HG03108 (cell line): ENCODE data around the gene CACNB3.

Experiments used
- ATAC-seq: cut with Tn5 transposase; IDR thresholded peaks from one replicate; pipeline ENCODE4 v1.9.1; 2021; ENCODE audit warnings: moderate library complexity; ENCODE audit not compliant: unreplicated experiment

Gene CACNB3

GRCh38 chr12:48788524-48788853, 29.8 kb upstream of the CACNB3 start:
- ATAC-seq: no peak

GRCh38 chr12:48788854-48789775, 29.2 kb upstream of the CACNB3 start, which contains the start of gene ADCY6:
TSS of gene ADCY6 (minus strand) at chr12:48789089. CDS start at chr12:48783434, 5,655 bp downstream.
- peak; percentile 60 for ATAC-seq

DNA sequence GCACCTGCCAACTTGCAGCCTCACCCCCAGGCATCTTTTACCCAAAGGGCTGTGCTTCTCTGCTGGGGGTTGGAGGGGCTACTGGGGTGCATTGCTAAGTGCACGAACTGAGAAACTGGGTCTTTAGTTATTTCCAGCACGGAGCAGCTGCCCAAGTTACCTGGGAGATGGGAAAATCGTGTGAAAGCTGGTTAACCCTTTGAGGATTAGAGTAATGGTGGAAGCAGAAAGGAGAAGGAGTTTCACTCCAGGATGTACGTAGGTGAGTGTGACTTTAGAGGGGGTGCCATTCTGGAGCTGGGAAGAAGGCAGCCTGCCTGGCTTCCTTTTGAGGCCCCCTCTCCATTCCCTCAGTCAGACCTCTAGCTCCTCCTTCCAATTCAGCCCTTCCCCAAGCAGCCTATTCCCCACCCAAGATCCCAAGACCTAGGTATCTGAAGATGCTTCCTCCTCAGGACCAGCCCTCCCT, 28.4 kb upstream of the CACNB3 start:
- no peak for ATAC-seq

DNA sequence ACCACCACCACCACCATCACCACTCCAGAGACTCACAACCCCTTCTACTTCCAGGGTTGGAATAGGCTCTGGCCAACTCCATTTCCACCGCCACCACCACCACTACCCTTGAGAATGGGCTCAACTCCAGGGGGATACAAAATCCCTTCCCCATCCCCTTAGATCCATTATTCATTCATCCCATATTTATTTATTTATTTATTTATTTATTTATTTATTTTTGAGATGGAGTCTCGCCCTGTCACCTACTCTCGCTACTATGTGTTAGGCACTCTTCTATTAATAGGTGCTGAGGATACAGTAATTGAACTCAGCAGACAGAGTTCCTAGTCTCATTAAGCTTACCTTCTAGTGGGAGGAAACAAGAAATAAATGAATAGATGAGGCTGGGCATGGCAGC, 24.6 kb upstream of the CACNB3 start:
- no peak for ATAC-seq

GRCh38 chr12:48794870-48795269, 23.4 kb upstream of the CACNB3 start:
- no peak for ATAC-seq

DNA sequence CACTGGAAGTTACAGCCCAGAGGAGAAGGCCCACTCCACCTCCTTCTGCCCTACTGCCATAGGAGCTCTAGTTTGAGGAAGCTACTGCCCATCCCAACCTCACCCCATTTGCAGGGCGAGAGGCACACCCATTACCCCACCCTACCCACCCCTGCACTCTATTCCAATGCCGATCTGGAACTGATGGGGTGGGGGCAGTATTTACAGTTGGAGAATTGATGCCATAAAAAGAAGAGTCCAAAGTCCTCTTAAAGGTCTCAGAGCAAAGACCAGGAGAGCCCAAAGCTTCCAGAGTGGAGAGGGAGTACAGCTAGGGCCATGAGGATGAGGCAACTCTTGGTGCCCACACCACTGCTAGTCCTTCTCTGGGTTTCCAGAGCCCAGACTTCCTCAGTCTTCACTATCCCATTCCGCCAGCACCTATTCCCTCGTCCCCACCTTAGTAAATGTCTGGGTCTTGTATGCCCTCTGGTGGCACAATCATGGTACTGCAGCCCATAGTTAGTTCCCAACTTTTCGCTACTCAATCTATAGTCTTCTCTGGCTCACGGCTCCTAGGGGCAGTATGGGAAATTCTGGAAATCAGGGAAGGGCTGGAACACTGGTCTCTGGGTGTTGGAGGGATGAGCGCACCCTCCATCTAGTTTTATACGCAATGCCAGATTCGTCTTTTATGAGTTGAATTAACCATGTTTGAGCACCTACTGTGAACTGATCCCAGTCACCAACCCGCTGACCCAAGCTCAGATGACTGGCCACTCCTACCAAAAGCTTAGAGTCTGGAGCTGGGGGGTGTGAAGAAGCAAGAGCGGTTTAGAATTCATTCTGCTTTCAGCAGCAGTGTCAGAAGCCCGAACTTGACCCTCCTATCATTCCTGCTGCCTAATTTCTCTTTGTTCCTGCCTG, 22.5 kb upstream of the CACNB3 start:
- no peak for ATAC-seq

GRCh38 chr12:48796976-48797375, 21.3 kb upstream of the CACNB3 start:
- ATAC-seq: no peak

DNA sequence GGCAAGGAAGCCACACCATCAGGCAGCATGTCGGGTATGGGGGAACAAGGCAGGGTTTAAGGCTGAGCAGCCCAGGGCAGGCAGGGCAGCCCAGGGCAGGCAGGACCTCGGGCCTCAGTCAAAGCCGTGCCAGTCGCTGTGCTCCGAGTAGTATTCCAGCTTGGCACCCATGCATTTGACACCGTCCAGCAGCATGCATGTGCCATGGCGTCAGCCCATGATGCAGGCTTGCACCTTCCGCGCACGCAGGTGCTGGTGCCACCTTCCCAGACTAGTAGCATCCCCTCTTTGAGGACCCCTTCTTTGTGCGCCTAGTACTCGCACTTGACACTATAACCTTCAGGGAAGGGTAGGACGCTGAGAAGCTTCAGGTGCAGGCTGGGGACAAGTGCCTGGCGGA, 17.8 kb upstream of the CACNB3 start:
- no peak for ATAC-seq

- no peak for ATAC-seq
Observed at GRCh38 chr12:48800971-48801370, 17.3 kb upstream of the CACNB3 start.

DNA sequence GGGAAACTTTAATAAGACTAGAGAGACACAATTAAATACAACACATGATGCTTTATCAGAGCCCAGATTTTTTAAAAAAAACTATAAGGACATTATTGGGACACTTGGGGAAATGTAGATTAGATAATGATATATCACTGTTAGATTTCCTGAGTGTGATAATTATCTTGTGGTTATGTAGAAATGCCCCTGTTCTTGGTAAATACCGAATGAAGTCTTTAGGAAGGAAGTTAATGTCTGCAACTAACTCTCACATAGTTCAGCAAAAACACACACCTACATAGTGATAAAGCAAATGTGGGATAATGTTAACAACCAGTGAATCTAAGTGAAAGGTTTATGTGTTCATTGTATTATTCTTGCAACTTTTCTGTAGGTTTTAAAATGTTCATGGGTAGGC, 14.6 kb upstream of the CACNB3 start:
- ATAC-seq: no peak

GRCh38 chr12:48807981-48808380, 10.3 kb upstream of the CACNB3 start:
- no peak for ATAC-seq

GRCh38 chr12:48810903-48811431, 7.3 kb upstream of the CACNB3 start:
- no peak for ATAC-seq

GRCh38 chr12:48811437-48812090, 6.7 kb upstream of the CACNB3 start:
- no peak for ATAC-seq

- no peak for ATAC-seq
Observed at GRCh38 chr12:48812389-48812788, 5.9 kb upstream of the CACNB3 start.

GRCh38 chr12:48813465-48814261, 4.6 kb upstream of the CACNB3 start:
- ATAC-seq: no peak

- peak; percentile 85 for ATAC-seq
Observed at GRCh38 chr12:48814262-48815125, 3.8 kb upstream of the CACNB3 start.

DNA sequence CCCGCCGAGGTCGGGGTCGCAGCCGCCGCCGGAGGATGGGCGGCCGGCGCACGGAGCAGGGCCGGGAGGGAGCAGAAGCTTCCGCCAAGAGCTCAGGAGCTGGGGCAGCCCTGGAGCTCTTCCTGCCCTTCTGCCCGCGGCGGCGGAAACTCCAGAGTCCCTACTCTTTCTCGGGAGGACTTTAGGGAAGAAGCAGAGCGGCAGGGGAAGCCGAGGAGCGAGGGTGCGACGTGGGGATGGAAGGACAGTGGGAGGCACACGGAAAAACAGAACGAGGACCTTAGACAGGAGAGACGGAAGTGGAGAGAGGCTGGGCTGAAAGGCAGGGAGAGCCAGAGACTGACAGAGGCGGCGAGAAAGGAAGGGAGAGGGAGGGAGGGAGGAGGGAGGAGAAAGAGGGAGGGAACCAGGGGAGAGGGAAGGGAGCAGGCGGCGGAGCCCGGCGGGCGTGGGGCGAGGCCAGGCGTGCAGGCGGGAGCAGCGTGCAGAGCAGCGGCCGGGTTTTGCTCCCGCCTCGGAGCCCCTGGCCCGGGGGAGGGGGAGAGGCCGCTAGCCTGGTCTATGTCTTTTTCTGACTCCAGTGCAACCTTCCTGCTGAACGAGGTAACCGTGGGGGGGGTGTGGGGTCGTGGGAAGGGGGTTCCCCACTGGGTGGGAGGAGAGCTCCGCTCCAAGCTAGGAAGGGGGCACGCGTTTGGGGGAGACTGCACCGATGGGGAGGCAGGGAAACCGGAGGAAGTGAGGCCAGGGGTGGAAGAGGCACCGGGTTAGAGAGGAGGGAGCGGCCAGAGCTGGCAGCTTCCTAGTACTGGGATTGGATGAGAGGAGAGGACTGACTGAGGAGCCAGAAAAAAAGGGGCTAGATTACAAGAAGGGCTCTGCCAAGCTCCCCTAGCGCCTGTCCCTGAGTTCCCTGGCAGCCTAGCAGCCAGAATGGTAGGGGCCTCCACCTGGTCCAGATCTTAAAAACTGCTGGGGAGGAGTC, 2.9 kb upstream of the CACNB3 start:
- ATAC-seq: peak; percentile 16
